Measurements from ENCODE around the gene PTPRN2.

PTPRN2 gene

DNA sequence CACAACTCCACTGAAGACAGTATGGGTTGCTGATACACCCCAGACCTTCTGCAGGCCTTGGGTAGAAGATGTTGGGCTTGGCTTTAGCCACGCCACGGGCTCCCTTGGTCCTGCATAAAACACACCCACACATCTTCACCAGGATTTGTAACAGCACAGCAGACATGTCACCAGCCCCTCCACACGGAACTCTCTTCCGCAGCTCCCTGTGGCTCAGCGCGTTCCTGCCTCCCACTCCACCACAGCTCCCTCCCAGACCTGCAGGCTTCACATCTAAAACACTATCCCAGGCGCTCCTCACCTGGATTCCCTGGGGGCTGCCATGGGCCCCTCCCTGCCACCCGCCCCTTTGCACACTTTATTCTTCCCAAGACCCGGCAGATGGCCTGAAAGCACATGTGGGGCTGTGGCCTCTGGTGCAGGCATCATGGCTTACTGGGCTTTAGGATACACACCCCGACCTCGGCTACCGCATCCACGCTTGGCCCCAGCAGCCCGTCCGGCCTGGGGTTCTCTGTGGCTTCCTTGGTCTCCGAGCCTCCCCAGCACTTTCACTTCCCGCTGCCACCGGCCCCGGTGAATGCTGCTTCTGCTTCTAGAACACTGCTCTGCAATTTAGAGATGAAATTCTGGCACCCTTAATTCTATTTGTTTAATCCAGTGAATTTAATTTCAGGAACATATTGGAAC lies 818.0 kb downstream of the PTPRN2 start:
- no peak overlapping the region for H3K4me3 ChIP-seq
- TF ChIP-seq, protein P1, sequence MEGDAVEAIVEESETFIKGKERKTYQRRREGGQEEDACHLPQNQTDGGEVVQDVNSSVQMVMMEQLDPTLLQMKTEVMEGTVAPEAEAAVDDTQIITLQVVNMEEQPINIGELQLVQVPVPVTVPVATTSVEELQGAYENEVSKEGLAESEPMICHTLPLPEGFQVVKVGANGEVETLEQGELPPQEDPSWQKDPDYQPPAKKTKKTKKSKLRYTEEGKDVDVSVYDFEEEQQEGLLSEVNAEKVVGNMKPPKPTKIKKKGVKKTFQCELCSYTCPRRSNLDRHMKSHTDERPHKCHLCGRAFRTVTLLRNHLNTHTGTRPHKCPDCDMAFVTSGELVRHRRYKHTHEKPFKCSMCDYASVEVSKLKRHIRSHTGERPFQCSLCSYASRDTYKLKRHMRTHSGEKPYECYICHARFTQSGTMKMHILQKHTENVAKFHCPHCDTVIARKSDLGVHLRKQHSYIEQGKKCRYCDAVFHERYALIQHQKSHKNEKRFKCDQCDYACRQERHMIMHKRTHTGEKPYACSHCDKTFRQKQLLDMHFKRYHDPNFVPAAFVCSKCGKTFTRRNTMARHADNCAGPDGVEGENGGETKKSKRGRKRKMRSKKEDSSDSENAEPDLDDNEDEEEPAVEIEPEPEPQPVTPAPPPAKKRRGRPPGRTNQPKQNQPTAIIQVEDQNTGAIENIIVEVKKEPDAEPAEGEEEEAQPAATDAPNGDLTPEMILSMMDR (IDR thresholded peaks at IDR 0.05) = no peak
- DNase-seq (ENCODE audit: low spot score) = no peak
- no peak overlapping the region for H3K27ac ChIP-seq

DNA sequence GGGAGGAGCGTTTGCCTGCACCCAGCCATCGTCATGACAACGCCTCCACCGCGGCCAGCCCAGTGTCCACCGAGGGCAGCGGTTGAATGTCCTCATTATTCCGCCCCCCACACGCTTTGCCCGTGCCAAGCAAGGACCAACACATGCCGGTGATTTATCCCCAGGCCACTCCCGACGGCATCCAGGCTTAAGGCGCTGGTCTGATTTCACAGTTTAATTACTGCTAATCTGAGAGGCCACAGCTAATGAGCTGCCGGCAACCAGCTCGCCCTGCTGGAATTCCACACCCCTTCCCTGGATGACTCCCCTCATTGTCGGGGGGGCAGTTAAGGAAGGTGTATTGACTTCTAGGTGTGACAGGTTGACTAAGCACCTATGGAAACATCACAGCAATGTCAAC lies 818.5 kb downstream of the PTPRN2 start:
- no peak overlapping the region for H3K4me3 ChIP-seq
- no peak for DNase-seq (ENCODE audit: low spot score)
- no peak overlapping the region for H3K27ac ChIP-seq
- TF ChIP-seq, protein P1 (IDR thresholded peaks at IDR 0.05) = no peak

DNA sequence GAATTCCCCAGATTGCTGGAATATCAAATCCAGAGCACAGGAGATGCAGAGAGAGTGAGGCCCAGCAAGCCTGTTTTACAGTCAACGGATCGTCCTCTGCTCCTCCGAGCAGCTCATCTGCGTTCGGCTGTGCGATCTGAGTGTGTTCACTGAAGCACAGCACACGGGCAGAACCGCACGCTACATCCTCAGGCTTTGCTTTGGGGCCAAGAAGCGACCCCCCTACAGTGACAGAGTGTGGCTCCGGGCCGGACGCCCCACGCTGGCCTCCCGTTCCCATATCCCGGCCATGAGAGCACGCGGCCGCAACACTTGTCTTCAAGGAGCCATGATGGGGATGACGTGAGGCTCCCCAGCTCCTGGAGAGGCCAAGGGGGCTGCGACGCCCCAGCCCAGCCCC lies 819.4 kb downstream of the PTPRN2 start:
- H3K4me3 ChIP-seq = no peak overlapping the region
- DNase-seq (ENCODE audit: low spot score) = no peak
- H3K27ac ChIP-seq = no peak overlapping the region
- TF ChIP-seq, protein P1 (IDR thresholded peaks at IDR 0.05) = no peak

DNA sequence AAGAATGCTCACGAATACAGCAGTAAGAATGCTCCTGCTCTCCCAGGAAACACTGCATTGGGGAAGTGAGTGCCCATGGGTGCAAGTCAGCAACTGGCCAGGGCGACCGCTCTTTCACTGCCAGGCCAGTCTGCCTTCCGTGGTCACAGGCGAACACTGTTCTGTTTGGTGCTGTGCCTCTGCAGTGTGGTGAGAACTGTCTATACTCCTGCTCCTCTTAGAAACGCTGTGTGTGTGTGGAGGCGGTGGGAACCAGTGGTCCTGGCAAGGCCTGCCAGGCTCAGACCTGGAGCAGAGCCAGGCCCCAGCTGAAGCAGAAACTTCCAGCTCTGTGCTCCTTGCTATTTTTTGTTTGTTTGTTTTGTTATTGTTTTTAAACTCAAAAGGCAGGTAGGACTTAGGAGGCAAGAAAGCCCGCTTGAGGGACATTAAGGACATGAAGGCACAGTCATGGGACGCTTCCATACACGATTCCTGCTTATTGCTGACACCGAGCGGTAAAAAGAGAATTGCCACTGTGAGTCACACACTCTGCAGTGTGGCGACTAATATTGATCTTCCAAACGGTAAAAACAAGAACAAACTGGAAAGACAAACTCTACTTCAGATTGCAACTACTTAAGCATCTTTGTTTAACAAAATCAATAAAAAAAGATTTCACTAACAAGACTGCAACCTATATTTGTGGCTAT lies 820.0 kb downstream of the PTPRN2 start:
- TF ChIP-seq, protein P1 (IDR thresholded peaks at IDR 0.05) = no peak
- no peak for DNase-seq (ENCODE audit: low spot score)
- Histone ChIP-seq H3K4me3 (no peak overlapping the region), H3K27ac (no peak overlapping the region)

DNA sequence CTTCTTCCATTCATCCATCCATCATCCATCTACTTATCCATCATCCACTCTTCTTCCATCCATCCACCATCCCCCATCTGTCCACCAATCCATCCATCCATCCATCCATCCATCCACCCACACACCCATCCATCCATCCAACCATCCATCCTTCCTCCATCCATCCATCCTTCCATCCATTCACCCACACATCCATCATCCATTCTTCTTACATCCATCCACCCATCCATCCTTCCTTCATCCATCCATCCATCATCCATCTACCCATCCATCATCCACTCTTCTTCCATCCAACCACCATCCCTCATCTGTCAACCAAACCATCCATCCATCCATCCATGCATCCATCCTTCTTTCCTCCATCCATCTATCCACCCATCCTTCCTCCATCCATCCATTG lies 821.5 kb downstream of the PTPRN2 start:
- DNase-seq (ENCODE audit: low spot score) = no peak
- Histone ChIP-seq H3K4me3 (no peak overlapping the region), H3K27ac (no peak overlapping the region)
- TF ChIP-seq, protein P1 (IDR thresholded peaks at IDR 0.05) = no peak

DNA sequence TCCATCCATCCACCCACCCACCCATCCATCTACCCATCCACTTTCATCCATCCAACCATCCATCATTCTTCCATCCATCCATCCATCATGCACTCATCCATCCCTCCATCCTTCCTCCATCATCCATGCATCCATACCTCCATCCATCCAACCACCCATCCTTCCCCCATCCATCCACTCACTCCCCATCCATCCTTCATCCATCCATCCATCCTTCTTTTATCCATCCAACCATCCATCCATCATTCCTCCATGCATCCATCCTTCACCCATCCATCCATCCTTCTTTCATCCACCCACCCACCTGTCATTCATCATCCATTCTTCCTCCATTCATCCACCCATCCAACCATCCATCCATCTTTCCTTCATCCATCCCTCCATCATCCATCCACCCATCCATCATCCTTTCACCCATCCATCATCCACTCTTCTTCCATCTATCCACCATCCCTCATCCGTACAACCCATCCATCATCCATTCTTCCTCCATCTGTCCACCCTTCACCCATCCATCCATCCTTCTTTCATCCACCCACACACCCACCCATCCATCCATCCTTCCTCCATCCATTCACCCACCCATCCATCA lies 822.6 kb downstream of the PTPRN2 start:
- TF ChIP-seq, protein P1 (IDR thresholded peaks at IDR 0.05) = no peak
- no peak for DNase-seq (ENCODE audit: low spot score)
- Histone ChIP-seq H3K4me3 (no peak overlapping the region), H3K27ac (no peak overlapping the region)
